ENCODE data around the gene CMSS1.

DNA sequence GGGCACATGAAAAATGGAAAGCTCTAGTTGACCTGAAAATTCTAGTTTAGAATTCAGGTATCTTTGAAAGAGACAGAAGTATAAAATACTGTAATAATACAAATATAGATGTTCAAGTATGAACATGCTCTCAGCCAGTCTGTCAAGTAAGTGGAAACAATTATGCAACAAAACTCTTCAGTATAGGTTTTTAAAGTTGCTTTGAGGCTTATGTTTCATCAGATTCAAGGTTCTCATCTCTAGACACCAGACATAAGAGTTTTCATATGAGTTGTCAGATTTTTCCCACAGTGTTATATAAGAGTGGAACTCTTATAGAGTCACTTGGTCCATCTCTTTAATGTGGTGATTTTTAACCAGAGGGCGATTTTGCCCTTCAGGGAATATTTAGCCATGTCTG, 22.0 kb downstream of the CMSS1 start:
- TF ChIP-seq CTCF (IDR thresholded peaks at IDR 0.05 in 4 of 5, conservative IDR thresholded peaks at IDR 0.05 in 1 of 5) = no peak
- TF ChIP-seq POLR2A (IDR thresholded peaks at IDR 0.05) = no peak
